H7 (cell line): Measurements from ENCODE around the gene ATP4B. TPM values are rescaled to one million over a fixed set of nuclear protein-coding genes. Genes with fewer than 3 reads are reported as not detected.
A peak's percentile ranks its signal among the peaks of the same experiment; 100 is the strongest.

ENCODE experiments used
- DNase-seq: peaks from one replicate; pipeline ENCODE4 v3.0.0; 2012
- H3K27me3 ChIP-seq: 2 replicates; pipeline ENCODE4 v1.6.0; 2011; ENCODE audit warnings: mild to moderate bottlenecking, low read length; ENCODE audit not compliant: control insufficient read depth, insufficient read depth
- H3K36me3 ChIP-seq: replicated peaks from 2 replicates; pipeline ENCODE4 v1.5.1; 2011; ENCODE audit warnings: low read length; ENCODE audit not compliant: control insufficient read depth, insufficient read depth
- H3K4me3 ChIP-seq: 2 replicates; pipeline ENCODE4 v1.5.1; 2011; ENCODE audit warnings: low read depth, mild to moderate bottlenecking, control low read depth, low read length, moderate library complexity; ENCODE audit not compliant: insufficient read depth
- total RNA-seq: library from RNA; depleted of rRNA; stranded (reverse); fragments of >200 nt; shearing (Covaris generic); gene quantifications from 2 replicates; pipeline ENCODE4 v1.2.3, GENCODE V29; 2014; rRNA removed

ATP4B gene
- total RNA-seq, 1 experiment from 2014 or later = 0.48 TPM

- no peak overlapping the region for H3K4me3 ChIP-seq
- no peak for DNase-seq
- no peaks in the 10 kb centered on the region for H3K27me3 ChIP-seq
- peaks cover 5% of the 10 kb centered on the region for H3K36me3 ChIP-seq
Measured at GRCh38 chr13:113604186-113604585, 53.8 kb downstream of the ATP4B start.

- peaks cover 5% of the 10 kb centered on the region for H3K36me3 ChIP-seq
- no peaks in the 10 kb centered on the region for H3K27me3 ChIP-seq
- no peak overlapping the region for H3K4me3 ChIP-seq
- no peak for DNase-seq
Measured at GRCh38 chr13:113603116-113603710, 54.8 kb downstream of the ATP4B start.

GRCh38 chr13:113602291-113602988 lies 55.6 kb downstream of the ATP4B start:
- peaks cover 5% of the 10 kb centered on the region for H3K36me3 ChIP-seq
- H3K4me3 ChIP-seq = no peak overlapping the region
- DNase-seq = peak; percentile 74
- no peaks in the 10 kb centered on the region for H3K27me3 ChIP-seq

- no peaks in the 10 kb centered on the region for H3K27me3 ChIP-seq
- H3K36me3 ChIP-seq = peaks cover 6% of the 10 kb centered on the region
- H3K4me3 ChIP-seq = no peak overlapping the region
- DNase-seq = peak; percentile 64
Measured at GRCh38 chr13:113601166-113602070, 56.6 kb downstream of the ATP4B start.

- no peak for DNase-seq
- no peak overlapping the region for H3K4me3 ChIP-seq
Measured at GRCh38 chr13:113599391-113599790, 58.6 kb downstream of the ATP4B start.

More at GRCh38 chr13:113599391-113599790, 58.6 kb downstream of the ATP4B start:
- peaks cover 9% of the 10 kb centered on the region for H3K36me3 ChIP-seq
- H3K27me3 ChIP-seq = no peaks in the 10 kb centered on the region

Other genes with a start within 250 kb of the ATP4B start
- 0.89 and 1.4 TPM in 2 replicates for gene ADPRHL1, start 204.7 kb downstream of the ATP4B start, total RNA-seq
- gene DCUN1D2, start 167.5 kb downstream of the ATP4B start, total RNA-seq = 11.9 and 15.5 TPM in 2 replicates
- 62.2 and 78.2 TPM in 2 replicates for gene TFDP1, start 73.4 kb downstream of the ATP4B start, total RNA-seq
- 0.14 and 0.33 TPM in 2 replicates for gene GRK1, start 9.0 kb upstream of the ATP4B start, total RNA-seq
- gene TMEM255B, start 101.0 kb upstream of the ATP4B start, total RNA-seq = 0.70 and 2.7 TPM in 2 replicates
- 9.1 and 15.1 TPM in 2 replicates for gene GAS6, start 205.9 kb upstream of the ATP4B start, total RNA-seq